Caki2 (cell line): ENCODE measurements around the gene SRI. TPM values are rescaled to one million over a fixed set of nuclear protein-coding genes. Genes with fewer than 3 reads are reported as not detected.
"Not testable (repeated sequence)": the region's sequence is repeated elsewhere in the genome, so short reads cannot be mapped to it uniquely, and the experiment has no call there.

Experiments used
- DNase-seq: peaks from one replicate; pipeline ENCODE4 v3.0.0-alpha.2; 2015; ENCODE audit warnings: low read depth
- in situ Hi-C: cut with HindIII; loops from 2 replicates; pipeline ENCODE4 v1.10.0; 2016; ENCODE audit warnings: low sequenced_read_pairs, low pct_unique_long_range_greater_than_20kb, mixed read lengths
- total RNA-seq: library from RNA; depleted of rRNA; stranded (reverse); fragments of >200 nt; shearing (Covaris generic); gene quantifications from 2 replicates; pipeline ENCODE4 v1.2.3, GENCODE V29; 2014; ENCODE audit warnings: low replicate concordance

Gene SRI
- total RNA-seq, 1 experiment from 2014 or later, result 227 TPM

- in situ Hi-C loops, result no loop called here
- no peak for DNase-seq
These were observed 17.6 kb downstream of the SRI start for GRCh38 chr7:88202278-88202677.

GRCh38 chr7:88201305-88201704, 18.5 kb downstream of the SRI start:
- in situ Hi-C loops, result no loop called here
- DNase-seq, result no peak

- in situ Hi-C loops, result no loop called here
- no peak for DNase-seq
These were observed 19.0 kb downstream of the SRI start for GRCh38 chr7:88200789-88201188.

- in situ Hi-C loops, result no loop called here
- no peak for DNase-seq
These were observed 19.6 kb downstream of the SRI start for GRCh38 chr7:88200261-88200660.

GRCh38 chr7:88191911-88192310, 27.9 kb downstream of the SRI start:
- in situ Hi-C loops, result no loop called here
- no peak for DNase-seq

GRCh38 chr7:88185650-88186049, 34.2 kb downstream of the SRI start:
- in situ Hi-C loops, result no loop called here
- DNase-seq, result no peak

GRCh38 chr7:88184848-88185304, 35.0 kb downstream of the SRI start:
- in situ Hi-C loops, result no loop called here
- DNase-seq, result no peak

GRCh38 chr7:88183051-88183450, 36.8 kb downstream of the SRI start:
- in situ Hi-C loops, result no loop called here
- no peak for DNase-seq

- DNase-seq, result no peak
- in situ Hi-C loops, result no loop called here
These were observed 43.6 kb downstream of the SRI start for GRCh38 chr7:88176190-88176589.

GRCh38 chr7:88172842-88173241, 47.0 kb downstream of the SRI start:
- in situ Hi-C loops, result no loop called here
- DNase-seq, result no peak

- in situ Hi-C loops, result no loop called here
- peak; percentile 7 for DNase-seq
These were observed 50.0 kb downstream of the SRI start for GRCh38 chr7:88169717-88170320.

- in situ Hi-C loops, result no loop called here
- no peak for DNase-seq
These were observed 52.1 kb downstream of the SRI start for GRCh38 chr7:88167721-88168120.

GRCh38 chr7:88167223-88167622, 52.6 kb downstream of the SRI start:
- no peak for DNase-seq
- in situ Hi-C loops, result no loop called here

- in situ Hi-C loops, result no loop called here
- DNase-seq, result no peak
These were observed 54.1 kb downstream of the SRI start for GRCh38 chr7:88165697-88166096.

GRCh38 chr7:88159741-88160140, 60.1 kb downstream of the SRI start:
- DNase-seq, in situ Hi-C loops: not testable (repeated sequence)

- in situ Hi-C loops, result no loop called here
- DNase-seq, result no peak
These were observed 63.5 kb downstream of the SRI start for GRCh38 chr7:88156356-88156755.

- in situ Hi-C loops, result no loop called here
- DNase-seq, result no peak
These were observed 64.1 kb downstream of the SRI start for GRCh38 chr7:88155756-88156155.
